ENCODE results near the gene SHISA4.
"Not testable (repeated sequence)": the region's sequence is repeated elsewhere in the genome, so short reads cannot be mapped to it uniquely, and the experiment has no call there.

The SHISA4 gene, protein sequence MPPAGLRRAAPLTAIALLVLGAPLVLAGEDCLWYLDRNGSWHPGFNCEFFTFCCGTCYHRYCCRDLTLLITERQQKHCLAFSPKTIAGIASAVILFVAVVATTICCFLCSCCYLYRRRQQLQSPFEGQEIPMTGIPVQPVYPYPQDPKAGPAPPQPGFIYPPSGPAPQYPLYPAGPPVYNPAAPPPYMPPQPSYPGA

DNA sequence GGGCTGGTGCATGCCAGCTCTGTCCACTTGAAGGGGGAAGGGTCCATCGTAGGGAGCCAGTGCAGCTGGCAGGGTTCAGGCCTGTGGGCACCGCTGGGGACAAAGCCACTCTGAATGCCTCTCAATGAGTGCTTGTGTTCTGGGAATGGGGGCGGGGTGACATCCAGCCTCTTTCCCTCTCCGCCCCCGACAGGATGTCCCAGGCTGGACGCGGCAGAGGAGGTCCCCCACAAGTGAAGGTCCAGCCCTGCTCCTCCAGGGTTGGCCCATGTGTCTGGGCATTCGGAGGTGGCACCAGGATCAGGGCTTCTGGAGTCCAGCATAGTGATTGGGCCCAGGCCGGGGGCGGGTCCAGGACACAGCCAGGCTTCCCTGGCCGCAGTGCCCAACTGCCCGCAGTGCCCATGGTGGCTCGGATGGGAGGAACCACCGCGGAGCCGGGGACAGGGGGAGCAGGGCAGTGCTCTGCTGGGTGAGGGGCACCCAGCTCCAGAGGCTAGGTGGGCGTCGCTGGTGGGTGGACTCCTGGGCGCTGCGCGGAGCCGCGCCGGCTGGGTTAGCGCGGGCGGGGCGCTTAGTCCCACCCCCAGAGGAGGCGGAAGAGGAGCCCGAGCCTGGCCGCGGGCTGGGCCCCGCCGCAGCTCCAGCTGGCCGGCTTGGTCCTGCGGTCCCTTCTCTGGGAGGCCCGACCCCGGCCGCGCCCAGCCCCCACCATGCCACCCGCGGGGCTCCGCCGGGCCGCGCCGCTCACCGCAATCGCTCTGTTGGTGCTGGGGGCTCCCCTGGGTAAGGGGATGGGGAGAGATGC, at the start of gene SHISA4:
Gene SHISA4, plus strand, starts transcription at position 617 of the 808 bp plus-strand sequence. Its CDS starts 97 bp downstream, at position 714.
- FAIRE-seq: peak; percentile 92

DNA sequence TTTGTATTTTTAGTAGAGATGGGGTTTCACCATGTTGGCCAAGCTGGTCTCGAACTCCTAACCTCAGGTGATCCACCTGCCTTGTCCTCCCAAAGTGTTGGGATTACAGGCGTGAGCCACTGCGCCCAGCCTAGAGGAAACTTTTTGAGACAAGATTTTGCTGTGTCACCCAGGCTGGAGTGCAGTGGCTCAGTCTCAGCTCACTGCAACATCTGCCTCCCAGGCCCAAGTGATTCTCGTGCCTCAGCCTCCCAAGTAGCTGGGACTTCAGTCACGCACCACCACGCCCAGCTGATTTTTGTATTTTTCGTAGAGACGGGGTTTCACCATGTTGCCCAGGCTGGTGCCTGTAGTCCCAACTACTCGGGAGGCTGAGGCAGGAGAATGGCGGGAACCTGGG, 49.6 kb upstream of the SHISA4 start:
- FAIRE-seq: not testable (repeated sequence)

DNA sequence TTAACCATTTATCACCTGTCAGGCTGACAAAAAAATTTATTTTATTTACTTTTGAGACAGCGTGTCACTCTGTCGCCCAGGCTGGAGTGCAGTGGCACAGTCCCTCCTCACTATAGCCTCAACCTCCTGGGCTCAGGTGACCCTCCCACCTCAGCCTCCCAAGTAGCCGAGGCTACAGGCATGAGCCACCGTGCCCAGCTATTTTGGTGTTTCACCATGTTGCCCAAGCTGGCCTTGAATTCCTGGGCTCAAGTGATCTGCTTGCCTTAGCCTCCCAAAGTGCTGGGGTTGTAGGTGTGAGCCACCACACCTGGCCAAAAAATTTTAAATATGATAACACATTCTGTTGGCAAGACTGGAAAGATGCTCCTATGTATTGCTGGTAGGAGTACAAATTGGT, 48.6 kb upstream of the SHISA4 start:
- no peak for FAIRE-seq

DNA sequence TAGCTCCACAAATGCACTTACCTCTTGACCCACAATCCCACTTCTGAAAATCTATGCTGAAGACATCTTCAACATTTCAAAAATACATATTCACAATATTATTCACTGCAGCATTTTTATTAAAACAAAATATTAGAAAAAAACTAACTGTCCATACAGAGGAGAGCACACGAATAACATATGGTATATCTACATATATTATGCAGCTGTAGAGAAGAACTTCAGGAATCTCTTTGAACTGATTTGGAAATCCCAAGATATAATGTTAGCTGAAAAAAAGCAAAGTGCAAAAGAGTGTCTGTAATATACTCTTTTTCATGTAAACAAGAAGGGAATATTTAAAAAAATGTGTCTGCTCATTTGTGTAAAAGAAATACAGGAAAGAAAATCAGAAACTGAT, 48.2 kb upstream of the SHISA4 start:
- no peak for FAIRE-seq

DNA sequence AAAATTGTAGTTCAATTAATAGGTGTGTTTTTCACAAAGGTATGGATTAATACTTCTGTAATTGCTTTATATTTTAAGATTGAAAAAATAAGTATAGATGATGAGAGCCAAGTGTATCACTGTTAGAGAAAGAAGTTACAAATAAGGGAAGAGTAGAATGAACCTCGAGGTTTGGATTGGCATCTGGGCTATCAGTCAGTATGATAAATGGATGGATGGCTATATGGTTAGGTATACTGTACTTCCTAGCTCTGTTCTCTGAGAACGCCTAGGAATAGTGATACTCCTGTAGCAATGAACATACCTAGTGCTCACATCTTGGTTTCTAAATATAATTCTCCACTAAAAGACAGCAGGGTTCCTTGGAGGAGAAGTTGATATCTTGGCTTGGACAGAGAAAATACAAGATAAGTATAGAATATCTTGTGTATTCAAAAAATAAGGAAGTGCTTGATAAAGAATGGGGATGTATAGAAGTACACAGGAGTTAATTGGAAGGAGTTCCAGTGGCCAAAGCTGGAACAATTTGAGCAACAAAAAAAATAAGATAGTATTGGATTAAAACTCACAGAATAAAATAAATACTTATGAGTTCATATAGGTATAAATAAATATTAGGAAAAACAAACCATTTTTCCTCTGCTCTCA, 47.3 kb upstream of the SHISA4 start:
- no peak for FAIRE-seq

DNA sequence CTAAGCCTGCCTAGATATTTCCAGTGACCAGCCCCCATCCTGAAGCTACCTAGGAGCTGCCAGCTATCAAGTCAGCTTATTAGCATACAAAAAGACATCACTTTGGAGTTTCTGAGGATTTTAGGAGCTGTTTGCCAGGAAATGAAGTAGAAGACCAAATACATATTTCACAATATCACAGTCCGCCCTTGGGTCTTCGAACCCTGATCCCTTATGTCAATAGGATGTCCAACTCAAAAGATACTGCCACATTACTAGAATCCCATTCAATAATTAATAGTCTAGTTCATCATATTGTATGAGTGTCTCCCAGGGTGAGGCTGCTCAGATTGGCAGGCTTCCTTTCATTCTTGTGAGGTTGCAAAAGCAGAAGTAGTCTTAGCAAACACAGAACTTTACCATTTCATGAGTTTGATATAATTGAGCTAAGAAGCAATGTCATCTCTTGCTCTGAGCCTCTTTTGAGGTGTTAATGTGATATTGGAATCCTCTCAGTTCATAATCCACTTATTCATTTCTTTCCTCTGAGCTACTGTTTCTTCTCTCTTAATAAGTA, 46.1 kb upstream of the SHISA4 start:
- FAIRE-seq: no peak

DNA sequence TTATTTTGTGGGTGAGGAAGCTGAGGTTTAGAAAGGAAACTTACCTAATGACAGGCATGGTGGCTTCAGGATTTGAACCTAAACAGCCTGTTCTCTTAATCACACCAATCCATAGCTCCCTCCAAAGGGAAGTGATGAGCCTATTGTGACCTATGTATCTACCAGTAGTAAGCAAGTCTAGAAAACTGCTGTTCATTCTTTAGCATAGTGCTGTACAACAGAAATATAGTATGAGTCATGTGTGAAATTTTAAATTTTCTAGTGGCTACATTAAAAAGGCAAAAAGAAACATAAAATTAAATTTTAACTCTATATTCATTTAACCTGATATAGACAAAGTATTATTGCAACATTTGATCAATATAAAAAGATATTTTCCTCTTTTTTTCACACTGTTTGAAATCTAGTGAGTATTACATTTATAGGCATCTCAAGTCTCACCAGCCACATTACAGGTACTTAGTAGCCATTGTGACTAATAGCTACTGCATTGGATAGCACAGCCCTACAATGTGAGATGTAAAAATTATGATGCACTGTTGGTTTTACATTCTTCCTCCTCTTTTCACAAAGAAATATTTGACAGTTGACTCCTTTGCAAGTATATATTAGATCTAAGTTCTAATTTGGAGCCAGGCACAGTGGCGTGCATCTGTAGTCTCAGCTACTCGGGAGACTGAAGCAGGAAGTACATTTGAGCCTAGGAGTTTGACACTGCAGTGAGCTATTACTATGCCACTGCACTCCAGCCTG, 43.2 kb upstream of the SHISA4 start:
- FAIRE-seq: no peak

DNA sequence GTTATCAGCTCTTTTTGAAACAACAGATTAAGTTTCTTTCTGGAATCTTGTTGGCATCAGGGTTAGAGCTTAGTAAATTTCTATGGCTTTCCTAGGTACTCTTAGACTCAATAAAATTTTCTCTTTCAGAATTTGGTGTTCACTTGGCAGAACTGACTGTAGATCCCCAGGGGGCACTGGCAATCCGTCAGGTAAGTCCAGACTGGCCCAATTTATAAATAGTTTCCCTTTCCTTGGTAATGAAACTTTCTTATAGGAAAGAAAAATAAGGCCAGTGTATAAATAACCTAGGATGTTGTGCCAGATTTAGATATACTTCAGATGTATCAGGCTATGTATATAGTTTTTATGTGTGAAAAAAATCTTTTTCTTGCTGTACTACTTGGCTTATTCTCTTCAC, 41.5 kb upstream of the SHISA4 start:
- no peak for FAIRE-seq

DNA sequence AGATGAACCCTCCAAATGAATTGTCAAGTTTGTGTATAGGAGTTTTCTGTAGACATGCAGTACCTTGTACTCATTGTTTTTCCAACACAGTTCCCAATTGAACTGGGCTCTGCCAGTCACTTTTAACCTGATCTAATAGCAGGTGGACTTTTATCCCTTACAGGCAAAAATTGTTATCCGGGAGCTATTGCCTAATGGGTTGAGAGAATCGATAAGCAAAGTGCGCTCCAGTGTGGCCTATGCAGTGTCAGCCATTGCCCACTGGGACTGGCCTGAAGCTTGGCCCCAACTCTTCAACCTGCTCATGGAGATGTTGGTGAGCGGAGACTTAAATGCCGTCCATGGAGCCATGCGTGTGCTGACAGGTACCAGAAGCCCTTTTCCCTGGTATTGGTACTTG, 40.5 kb upstream of the SHISA4 start:
- no peak for FAIRE-seq

DNA sequence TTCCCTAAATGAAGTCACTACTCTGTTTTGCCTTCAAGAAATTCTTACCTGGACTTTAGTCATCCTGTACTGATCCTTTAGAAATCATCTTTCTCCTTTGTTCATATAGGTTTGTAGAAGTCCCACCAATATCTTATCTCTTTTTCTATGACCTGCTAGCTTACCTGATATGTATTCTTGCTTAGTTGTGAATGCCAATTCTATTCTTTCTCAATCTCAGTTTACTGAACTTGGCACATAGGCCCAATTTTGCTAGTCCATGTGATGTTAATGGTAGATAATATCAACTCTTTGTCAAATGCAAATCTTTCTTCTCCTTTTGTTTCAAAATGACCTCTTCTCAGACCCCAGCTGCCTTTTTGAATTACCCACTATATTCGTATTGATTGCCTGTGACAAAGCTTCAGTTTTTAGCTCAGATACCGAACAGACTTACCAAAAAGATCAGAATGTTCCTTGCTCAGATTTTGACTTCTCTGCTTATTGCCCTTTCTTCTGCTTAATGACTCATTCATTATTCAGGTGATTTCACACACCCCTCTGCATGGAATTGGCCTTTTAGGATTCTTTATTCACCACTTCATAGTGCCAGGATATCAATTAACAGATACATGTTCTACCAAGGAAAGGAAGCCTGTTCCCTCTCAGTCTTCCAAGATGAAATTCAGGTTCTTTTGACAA, 39.2 kb upstream of the SHISA4 start:
- FAIRE-seq: no peak

DNA sequence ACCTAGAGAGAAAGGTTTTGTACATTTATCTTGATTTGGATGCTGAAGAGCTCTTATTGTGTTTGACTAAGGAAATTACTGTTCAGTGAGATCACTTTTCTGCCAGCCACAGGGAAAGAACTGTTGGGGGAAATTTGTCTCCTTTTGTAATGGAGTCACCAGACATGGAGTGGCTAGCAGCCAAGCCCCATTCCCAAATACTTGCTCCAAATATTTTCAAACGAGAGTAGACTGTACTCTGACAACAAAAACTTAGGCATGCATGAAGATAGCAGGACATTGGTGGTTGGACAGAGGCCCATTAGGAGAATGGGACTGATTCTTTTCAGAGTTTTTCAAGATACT, 38.7 kb upstream of the SHISA4 start:
- FAIRE-seq: no peak

DNA sequence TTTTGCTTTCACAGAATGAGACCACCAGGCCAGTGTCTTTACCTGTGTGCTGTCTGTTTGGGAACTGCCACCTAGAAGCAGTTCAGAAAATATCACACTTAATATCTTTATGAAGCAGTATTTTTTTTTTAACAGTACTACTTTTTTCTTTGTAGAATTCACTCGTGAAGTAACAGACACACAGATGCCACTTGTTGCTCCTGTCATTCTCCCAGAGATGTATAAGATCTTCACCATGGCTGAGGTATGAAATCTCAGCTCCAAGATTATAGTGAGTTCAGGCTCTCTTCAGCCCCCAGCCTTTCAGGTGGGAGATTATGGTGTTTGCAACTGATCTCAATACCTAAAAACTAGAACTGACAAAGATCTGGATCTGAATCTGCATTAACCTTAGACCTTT, 36.7 kb upstream of the SHISA4 start:
- no peak for FAIRE-seq

DNA sequence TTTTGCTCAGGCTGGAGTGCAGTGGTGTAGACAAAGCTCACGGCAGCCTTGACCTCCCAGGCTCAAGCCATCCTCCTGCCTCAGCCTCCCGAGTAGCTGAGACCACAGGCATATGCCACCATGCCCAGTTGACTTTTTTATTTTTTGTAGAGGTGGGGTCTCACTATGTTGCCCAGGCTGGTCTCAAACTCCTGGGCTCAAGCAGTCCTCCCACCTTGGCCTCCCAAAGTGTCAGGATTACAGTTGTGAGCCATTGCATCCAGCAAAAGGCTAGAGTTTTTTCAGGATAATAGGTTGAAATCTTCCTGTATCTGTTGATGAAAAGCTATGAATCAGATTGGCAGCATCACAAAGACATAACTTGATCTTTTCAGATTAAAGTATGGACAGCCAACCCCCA, 32.0 kb upstream of the SHISA4 start:
- FAIRE-seq: not testable (repeated sequence)

DNA sequence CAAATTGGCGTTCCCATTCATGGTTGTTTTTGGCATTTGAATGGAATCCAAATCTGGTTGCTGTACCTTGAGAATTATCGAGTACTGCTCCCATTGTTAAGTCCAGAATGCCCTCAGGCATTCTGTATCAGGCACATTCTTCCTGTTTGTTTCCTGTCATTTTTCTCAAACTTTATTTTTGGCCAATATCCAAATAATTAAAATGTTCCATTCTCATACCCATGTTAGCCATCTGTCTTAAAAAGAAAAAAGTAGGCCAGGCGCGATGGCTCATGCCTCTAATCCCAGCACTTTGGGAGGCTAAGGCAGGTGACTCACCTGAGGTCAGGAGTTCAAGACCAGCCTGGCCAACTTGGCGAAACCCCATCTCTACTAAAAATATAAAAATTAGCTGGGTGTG, 29.3 kb upstream of the SHISA4 start:
- no peak for FAIRE-seq

DNA sequence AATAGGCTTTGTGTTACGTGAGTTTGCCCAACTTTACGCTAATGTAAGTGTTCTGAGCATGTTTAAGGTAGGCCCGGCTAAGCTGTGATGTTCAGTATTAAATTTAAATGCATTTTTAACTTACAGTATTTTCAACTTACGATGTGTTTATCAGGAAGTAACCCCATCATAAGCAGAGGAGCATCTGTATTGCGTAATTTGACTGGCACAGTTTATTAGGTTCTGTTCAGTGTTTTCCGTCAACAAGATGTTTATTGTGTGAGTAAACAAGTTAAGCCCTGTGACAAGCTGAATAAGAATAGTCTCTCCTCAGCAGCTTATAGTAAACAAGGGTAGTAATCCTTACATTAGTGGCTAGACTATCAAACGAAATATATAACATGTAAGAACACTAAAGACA, 27.2 kb upstream of the SHISA4 start:
- no peak for FAIRE-seq

DNA sequence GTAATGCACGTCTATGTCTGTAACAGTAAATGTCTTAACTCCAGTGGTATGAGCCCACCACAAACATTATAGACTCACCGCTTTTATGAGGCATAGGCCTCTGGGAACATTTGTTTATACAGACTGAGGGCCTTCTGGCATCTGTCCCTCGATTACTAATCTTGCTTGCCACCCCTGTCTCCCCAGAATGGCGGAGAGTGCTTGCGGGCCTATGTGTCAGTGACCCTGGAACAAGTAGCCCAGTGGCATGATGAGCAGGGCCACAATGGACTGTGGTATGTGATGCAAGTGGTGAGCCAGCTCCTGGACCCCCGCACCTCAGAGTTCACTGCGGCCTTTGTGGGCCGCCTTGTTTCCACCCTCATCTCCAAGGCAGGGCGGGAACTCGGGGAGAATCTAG, 18.3 kb upstream of the SHISA4 start:
- FAIRE-seq: no peak

DNA sequence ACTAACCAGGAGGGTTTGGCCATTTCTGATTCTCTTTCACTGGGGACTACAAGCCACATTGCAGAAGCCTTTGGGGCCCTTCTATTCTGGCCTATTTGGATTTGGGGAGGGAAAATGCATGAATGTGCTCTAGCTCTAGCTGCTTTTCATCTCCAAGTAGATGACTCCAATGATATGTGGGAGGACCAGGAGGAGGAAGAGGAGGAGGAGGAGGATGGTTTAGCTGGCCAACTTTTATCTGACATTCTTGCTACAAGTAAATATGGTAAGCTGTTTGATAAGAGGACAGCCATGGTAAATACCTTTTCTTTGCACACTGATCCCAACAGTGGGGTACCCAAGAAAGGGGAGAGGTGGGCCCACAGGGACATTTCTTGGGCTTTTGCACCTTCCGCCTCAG, 14.0 kb upstream of the SHISA4 start:
- FAIRE-seq: no peak

DNA sequence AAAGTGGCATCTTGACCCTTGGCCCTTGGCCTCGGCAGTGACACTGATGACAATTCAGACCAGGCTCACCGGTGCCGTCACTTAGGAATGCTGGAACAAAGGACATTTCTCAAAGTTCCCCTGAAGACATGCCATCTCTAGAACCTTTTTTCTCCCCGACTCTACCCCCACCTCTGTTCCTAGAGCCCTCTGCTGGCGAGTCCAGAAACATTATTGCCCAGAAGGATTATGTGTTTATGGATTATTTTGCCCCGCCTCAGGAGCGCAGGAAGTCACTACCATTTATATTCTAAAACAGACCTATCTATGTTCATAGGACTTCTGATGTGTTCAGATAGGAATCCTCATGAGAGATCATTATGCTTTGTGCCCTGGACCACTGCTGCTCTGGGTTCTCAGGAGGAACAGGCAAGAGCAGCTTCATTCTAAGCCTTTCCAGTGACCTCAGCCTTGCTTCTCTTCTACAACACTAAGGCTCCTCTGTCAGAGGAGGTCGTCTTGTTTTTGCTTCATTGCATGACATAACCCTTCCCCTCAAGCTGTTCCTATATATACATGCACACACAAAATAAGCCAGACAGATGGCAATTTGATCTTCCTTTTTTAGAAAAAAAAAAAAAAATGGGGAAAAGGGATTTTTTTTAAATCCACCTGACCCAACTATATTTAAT, 12.4 kb upstream of the SHISA4 start:
- FAIRE-seq: no peak

DNA sequence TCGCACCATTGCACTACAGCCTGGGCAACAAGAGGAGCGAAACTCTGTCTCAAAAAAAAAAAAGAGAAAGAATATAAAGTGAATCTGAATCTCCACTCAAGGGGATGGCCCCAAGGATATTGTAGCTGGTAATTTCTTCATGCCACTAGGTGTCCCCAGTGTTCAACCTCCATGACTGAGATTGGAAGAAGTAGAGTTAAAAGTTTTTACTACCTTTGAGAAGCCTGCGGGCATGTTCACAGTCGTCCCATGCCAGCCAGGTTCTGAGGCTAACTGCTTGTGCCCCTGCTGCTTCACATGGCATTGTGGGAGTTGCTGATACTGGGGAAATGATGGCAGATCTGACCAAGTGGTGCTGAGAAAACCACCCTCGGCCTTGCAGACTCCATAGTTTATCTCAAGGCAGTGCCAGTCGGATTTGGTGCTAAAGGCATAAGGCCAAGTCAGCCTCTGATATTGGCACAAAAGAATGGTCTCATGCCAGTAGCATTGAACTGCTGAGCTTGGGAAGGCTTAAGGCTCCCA, 10.8 kb upstream of the SHISA4 start:
- FAIRE-seq: peak; percentile 91

DNA sequence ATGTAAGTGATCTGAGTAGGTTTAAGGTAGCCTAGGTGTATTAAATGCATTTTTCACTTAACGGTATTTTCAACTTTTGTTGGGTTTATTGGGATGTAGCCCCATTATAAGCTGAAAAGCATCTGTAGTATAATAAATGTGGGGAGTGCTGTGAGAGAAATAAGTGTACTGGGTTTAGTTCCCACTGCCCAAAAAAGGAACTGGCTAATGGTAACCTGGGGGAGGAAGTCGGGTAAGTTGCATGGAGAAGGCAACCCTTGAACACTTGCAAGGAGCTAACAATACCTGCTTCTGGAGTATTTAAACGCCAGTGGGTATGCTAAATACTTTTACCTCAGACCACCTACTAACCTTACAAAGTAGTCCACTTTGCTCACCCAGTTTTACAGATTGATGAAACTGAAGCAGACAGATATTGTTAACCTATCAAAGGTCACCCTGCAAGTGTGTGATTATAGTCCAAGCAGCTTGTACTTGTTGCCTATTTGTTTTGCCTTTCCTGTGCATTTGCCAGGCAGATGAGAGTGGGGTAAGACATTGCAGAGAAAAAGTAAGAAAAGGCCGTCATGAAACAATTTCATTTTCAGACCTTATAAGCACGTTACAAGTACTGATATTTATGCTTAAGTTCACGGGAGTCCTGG, 7.6 kb upstream of the SHISA4 start:
- FAIRE-seq: no peak

DNA sequence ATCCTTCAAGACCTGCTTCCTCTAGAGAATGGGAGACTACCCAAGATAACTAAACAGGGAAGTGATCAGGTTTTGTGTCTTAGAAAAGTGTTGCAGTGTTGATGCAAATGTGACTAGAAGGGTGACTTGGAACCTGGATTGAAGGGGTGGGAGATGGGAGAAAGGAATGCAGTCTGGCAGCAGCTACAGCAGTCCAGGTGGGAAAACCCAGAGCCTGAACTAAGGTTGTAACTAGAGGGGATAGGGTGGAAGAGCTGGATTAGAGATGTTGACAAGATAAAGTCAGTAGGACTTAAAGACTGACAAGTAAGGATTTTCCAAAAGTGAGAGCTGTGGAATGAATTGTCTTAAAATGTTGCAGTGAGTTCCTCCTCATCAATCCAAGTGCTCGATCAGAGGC, 7.1 kb upstream of the SHISA4 start:
- FAIRE-seq: no peak
